GM19324 (cell line): ENCODE measurements around the gene ZBTB44.
"Not testable (repeated sequence)": the region's sequence is repeated elsewhere in the genome, so short reads cannot be mapped to it uniquely, and the experiment has no call there.

Source experiments
- ATAC-seq: cut with Tn5 transposase; IDR thresholded peaks from one replicate; pipeline ENCODE4 v1.9.1; 2021; ENCODE audit warnings: mild to moderate bottlenecking, moderate library complexity; ENCODE audit not compliant: unreplicated experiment, low FRiP score

Gene ZBTB44, protein sequence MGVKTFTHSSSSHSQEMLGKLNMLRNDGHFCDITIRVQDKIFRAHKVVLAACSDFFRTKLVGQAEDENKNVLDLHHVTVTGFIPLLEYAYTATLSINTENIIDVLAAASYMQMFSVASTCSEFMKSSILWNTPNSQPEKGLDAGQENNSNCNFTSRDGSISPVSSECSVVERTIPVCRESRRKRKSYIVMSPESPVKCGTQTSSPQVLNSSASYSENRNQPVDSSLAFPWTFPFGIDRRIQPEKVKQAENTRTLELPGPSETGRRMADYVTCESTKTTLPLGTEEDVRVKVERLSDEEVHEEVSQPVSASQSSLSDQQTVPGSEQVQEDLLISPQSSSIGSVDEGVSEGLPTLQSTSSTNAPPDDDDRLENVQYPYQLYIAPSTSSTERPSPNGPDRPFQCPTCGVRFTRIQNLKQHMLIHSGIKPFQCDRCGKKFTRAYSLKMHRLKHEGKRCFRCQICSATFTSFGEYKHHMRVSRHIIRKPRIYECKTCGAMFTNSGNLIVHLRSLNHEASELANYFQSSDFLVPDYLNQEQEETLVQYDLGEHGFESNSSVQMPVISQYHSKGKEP

DNA sequence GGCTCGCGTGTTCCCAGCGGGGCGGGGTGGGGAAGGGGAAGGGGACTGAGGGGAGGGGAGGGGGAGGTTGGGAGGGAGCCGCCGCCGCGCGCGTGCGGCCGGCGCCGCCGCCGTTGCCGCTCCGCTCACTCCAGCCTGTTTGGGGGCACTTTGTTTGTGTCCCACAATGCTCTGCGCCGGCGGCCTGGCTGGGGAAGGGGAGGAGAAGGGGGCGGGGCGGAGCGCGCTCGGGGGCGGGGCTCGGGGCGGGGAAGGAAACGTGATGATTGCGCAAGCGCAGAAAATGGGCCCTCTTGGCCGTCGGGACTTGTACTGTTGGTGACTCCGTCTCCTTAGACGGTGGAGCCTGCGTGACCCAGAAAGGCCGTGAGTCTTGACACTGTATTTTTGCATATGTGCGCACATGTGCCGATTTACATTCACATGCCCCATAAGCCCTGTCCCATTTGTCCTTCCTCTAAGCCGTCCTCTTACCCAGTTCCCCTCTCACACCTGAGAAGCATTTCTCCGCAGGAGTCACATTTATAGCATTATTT is at the start of gene ZBTB44:
TSS of gene ZBTB44 (minus strand) at position 168 of the 536 bp plus-strand sequence. CDS start 53,044 bp downstream, outside the sequence.
- peak; percentile 70 for ATAC-seq

DNA sequence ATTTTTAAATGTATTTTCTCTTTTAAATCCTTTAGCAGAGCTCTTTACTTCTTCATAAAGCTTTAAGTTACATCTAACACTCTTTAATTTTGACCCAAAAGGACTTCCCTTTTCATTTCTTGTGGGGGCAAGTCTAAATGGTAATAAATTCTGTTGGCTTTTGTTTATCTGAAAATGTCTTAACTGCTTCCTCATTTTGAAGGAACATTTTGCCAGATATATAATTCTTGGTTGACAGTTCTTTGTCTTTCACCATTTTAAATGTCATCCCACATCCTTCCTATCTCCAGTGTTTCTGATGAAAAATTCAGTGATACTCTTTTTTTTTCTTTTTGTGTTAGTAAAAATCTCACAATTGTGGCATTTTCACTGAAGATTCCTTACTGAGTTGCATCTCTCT is 44.7 kb upstream of the ZBTB44 start:
- ATAC-seq: no peak

DNA sequence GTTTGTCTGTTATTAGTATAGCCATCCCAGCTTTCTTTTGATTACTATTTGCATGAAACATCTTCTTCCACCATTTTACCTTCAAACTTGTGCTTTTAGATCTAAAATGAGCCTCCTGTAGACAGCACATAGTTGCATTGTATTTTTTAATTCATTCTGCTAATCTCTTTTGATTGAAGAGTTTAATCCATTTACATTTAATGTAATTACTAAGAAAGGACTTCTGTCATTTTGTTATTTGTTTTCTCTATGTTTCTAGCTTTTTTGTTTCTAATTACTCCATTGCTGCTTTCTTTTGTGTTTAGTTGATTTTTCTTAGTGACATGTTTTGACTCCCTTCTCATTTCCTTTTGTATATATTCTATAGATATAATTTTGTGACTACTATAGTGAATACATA is 43.7 kb upstream of the ZBTB44 start:
- ATAC-seq: no peak

DNA sequence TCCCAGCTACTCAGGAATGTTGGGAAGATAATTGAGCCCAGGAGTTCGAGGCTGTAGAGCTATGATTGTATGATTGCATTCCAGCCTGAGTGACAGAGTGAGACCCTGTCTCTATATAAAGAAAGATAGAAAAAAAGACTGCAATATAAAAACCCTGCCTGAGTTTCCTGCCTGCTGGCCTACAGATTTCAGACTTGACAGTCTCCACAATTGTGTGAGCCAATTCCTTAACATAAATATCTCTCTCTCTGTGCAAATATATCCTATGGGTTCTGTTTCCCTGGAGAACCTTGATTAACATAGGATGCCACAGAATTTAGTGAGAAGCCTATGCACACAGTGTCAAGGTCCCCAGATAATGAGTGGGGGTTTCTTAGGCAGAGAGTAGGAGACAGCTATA is 32.5 kb upstream of the ZBTB44 start:
- no peak for ATAC-seq

DNA sequence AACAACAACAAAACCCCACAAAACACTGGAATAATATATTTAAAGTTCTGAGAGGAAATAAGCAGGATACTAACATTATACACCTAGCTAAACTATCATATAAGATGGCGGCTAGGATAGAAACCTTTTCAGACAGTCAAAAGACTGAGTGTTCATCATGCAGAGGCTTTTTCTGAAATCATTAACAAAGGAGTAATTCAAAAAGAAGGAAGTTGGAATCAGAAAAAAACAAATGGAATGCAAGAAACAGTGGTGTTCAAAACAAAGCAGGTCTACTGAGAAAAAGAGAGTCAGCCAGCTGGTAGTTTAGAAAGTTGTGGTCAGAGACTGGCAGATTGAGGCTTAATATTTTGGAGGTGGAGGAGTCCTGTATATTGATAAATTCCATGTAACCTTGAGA is 30.1 kb upstream of the ZBTB44 start:
- ATAC-seq: no peak

DNA sequence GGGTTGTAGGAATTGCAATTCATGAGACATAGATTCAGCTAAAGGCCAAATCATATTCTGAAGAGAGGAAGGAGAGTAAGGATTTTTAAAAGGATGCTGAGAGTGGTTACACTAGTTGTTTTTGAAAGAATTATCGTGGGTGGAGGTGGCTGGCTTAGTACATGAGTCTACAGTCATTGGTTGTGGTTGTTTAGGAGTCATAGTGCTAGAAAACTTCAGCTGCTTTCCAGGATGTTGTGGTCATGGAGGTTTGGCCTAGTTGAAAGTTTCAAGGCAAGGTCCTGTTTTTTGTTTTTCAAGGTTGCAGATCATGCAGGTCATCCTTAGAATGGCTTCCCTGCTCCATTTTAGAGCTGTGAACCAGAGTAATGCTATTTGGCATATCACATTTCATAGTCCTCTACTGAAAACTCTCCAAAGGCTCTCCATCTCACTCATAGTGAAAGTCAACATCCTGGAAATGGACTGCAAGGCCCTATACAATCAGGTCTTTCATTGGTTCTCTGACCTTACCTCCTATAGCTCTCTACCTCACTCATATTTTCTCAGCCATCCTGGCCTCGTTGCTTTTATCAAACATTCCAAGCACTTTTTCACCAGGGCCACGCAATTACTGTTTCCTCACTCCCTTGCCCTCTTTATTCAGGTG is 26.1 kb upstream of the ZBTB44 start:
- ATAC-seq: no peak

DNA sequence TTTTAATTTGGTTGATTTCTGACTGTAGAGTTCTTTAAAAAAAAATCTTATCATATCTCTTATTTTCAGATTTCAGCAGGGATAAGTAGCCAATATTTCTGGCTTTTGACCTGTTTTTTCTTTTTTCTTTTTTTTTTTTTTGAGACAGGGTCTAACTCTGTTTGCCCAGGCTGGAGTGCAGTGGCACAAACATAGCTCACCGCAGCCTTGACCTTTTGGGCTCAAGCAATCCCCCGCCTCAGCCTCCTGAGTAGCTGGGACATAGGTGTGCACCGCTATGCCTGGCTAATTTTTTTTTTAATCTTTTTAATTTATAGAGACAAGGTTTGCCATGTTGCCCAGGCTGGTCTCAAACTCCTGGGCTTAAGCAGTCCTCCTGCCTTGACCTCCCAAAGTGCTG is 23.9 kb upstream of the ZBTB44 start:
- no peak for ATAC-seq

DNA sequence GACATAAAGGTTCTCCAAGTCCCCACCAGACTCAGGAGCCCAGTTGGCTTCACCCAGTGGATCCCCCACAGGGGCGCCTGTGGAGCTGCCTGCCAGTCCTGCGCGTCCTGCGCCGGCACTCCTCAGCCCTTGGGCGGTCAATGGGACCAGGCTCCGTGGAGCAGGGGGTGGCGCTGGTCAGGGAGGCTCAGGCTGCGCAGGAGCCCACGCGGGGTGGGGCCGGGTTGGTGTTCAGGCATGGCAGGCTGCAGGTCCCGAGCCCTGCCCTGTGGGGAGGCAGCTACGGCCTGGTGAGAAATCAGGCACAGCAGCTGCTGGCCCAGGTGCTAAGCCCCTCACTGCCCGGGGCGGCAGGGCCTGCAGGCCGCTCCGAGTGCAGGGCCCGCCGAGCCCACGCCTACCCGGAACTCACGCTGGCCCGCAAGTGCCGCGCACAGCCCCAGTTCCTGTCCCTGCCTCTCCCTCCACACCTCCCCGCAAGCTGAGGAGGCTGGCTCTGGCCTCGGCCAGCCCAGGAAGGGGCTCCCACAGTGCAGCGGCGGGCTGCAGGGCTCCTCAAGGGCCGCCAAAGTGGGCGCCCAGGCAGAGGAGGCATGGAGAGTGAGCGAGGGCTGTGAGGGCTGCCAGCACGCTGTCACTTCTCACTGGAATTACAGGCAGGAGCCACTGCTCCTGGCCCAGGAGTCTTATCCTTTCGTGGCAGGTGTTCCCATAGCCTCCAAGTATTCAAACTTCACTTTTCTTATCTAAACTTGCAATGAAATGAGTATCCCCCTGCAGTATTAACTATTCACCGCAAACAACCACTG is 22.8 kb upstream of the ZBTB44 start:
- no peak for ATAC-seq

DNA sequence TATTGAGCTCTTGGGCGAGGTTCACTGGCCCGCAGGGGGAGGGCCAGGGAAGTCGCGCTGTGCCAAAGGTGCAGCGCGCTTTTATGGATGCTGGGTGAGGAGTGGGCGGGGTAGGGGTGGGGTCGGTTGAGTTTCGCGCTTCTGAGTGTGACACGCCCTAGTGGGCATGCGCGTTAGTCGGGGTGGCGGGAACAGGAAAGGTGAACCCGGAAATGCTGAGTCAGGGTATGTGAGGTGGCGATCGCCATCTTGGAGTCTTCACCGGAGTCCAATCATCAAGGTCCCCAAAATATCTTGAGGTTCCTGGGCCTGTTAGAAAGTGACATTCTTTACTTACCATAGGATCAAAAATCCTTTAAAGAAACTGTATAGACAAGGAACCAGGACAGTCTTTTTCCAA is 16.7 kb upstream of the ZBTB44 start:
- ATAC-seq: not testable (repeated sequence)

DNA sequence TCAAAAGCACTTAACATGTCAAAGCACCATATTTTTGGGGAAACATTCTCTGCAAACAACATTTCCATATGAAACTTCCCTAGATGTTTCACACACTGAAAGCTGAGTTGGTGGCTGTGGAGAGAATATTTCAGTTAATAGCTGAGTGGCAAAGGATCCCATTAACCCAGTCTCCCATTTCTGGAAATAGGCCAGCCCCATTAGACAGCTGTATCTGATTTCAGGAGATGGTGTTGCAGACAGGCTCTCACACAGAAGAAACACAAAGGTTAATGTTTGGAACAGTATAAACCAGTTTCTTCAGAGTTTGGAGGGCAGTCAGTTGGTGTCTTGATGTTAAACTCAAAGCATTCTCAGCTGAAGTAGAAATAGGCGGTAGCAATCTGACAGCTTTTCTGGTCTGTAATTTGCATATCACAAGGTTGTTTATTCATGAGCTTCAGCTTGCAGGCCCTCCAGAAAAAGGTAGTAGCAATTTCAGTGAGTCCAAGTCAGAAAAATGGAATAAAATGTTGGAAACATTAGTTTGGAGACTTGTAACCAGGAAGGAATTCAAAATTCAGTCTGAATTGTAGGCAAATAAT is 15.5 kb upstream of the ZBTB44 start:
- ATAC-seq: no peak

DNA sequence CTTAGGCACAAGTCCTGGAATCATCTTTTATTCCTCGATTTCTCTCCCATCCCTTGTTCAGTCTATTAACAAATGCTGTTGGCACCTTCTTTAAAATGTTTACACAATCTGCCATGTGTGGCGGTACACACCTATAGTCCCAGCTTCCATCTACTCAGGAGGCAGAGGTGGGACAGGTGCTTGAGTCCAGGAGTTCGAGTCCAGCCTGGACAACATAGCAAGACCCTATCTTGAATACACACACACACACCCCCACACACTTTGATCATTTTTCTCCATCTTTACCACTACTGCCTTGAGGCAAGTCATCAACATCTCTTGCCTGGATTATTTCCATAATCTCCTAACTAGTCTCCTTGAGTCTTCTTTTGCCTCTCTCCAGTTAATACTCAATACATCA is 13.7 kb upstream of the ZBTB44 start:
- no peak for ATAC-seq

DNA sequence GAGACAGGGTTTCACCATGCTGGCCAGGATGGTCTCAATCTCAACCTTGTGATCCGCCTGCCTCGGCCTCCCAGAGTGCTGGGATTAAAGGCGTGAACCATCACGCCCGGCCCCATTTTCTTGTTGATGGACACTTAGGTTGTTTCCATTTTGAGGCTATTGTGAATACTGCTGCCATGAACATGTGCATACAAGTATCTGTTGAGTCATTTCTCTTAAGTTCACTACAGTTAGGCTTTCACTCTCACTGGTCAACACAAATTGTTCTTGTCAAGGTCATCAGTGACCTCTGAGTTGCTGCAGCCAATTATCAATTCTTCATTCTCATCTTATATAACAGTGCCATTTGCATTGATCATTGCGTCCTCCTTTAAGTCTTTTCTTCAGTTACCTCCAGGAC is 13.0 kb upstream of the ZBTB44 start:
- ATAC-seq: no peak

DNA sequence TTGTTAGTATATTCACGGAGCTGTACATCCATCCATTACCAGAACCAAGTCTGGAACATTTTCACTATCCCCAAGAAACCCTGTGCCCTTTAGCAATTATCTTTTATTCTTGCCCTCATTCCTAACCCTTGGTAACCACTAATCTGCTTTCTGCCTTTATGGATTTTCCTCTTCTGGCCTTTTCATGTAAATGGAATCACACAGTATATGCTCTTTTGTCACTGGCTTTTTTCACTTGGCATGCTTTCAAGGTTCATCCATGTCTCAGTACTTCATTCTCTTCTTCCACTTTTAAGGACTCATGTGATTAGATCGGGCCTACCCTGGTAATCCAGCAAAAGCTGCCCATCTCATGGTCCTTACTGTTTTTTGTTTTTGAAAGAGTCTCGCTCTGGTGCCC is 11.0 kb upstream of the ZBTB44 start:
- no peak for ATAC-seq

DNA sequence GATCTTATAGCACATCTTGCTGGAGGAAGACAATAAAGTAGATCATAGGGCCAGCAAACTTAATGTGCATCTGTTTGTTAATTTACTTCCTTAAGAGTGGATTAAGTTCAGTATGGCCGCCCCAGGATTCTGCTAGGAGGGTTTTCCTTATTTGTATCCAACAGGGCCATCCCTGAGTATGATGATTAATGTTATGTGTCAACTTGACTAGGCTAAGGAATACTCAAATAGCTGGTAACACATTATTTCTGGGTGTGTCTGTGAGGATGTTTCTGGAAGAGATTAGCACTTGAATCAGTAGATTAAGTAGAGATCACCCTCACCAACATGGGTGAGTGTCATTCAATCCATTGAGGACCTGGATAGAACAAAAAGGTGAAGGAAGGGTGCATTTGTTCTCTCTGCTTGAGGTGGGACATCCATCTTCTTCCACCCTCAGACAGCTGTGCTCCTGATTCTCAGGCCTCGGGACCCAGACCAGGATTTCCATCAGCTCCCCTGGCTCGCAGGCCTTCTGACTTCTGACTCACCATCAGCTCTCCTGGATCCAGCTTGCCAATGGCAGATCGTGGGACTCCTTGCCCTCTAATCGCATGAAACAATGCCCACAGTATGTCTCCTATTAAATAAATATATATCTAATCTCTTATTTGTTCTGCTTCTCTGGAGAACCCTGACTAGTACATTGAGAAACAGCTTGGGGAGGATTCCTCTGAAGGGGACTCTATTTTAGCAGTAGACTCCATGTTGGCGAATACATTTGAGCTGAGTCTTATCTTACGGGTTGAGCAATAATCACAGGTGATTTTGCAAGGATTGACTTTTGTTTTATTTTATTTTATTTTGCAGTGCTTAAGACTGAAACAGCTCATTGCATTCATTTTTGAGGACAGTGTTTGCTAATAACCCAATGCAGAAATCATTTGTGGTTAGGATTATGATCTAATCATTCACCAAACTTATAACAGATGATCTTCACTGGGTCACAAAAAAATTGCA is 9.0 kb upstream of the ZBTB44 start:
- ATAC-seq: no peak

DNA sequence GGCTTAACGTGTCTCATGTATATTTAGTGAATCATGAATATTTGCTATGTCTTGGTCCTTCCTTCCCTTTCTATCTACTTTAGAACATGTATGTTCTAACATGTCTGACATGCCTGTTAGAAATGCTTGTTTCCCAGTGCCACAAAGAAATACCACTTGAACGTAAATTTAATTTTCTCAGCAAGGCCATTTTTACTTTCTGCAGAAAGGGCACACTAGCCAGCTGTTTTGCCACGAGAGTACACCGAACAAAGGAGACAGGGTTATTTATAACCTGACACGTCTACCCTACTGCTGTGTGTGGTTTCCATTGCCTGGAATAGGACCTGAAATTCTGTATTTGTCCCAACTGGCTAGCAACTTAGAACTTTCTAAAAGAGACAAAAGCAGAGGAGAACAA is 7.4 kb upstream of the ZBTB44 start:
- ATAC-seq: no peak

DNA sequence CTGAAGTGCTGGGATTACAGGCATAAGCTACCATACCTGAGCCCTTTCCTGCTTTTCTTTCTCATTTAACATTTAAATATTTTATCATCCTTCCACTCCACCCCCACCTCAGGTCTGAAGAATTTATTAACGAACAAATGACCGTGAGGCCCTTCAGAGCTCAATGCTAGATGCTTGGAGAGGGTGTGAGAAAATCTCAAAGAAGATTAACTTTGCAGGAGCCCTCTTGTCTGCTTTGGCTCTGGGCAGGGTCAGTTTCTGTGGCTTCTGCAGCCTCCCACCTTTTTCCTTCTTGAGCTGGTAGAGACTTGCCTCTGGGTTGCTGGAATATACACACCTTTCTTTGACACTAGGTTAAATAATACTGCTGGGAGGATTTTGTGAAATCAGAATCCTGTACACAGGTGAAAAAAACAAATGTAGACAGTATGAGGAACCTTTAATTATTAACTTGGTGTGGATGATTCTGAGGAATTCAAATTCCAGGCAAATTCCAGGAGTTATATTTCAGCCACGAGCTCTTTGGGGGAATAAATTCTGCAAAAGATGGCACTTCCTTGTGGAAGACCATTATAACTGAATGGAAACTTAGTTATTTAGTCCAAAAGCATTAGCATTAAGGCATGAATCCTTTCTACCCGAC is 3.4 kb upstream of the ZBTB44 start:
- ATAC-seq: no peak

DNA sequence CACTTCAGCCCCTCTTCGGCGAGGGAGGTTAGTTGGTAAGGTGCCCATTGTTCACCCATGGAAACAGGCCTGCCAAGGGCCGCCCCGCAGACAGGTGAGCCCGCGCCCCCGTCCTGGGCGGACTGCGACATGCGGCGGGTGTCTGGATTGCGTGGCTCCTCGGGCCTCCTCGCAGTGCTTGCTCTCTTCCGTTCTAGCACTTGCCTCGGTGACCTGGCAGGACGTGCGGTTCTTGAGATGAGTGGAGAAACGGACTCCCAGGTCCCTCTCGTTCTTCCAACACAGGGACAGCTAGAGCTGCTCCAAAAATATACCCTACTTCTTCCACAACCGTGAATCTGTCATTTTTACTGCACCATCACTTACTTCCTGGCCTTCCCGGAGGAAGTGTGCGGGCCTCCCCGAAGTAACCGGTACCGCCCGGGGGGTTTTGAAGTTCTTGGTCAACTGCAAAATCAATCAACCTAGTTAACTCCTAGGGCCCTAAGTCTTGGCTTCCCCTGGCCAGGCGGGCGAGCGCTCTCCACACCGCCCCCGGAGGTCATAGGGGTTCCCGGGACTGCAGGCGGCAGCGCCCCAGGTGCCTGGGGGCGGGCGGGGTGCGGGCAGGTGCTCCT is 745 bp upstream of the ZBTB44 start:
- peak; percentile 17 for ATAC-seq

DNA sequence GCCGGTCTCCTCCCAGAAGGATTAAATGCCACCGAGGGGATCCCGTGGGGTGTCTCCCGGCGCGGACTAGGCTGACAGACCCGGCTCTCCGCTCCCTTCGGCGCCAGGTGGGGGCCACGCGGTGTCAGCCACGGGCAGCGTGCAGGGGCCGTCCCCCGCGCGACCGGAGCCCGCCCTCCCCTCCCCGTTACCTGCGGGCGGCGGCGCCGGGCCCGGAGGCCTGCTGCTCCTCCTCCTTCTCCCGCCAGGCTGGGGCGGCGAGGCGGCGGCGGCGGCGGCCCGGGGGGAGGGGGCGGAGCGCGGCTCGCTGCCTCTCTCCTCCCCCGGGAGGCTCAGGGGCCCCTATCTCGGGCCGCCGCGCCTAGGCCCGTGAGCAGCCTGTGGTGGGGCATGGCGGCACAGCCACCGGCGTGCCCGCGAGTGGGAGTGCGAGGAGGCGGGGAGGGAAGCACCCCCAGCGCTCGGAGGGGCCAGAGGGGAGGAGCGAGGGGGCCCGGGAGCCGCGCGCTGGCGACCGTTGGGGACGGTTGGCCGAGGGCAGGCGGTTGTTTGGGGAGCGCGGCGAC is 450 bp downstream of the ZBTB44 start:
- peak; percentile 66 for ATAC-seq
